ENCODE measurements around the gene TMCC3.

Gene TMCC3

GRCh38 chr12:94671917-94672316 is 21.6 kb upstream of the TMCC3 start:
- DNase-seq: no peak

DNA sequence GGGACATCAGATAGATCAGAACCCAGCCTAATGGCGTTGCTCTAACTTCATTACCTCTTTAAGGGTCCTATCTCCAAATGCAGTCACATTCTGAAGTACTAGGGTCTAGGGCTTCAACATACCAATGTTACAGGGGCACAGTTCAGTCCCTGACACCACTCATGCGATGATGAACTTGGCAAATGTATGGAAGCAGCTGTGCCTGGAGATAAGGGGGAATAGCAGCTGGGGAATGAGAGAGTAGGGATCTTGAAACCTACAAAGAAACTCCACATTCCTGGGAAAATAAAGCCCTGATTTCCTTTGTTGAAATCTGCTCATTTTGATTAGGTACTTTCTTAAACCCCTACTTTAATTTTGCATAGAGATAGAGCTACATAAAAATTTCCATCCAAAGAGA is 20.5 kb upstream of the TMCC3 start:
- no peak for DNase-seq

DNA sequence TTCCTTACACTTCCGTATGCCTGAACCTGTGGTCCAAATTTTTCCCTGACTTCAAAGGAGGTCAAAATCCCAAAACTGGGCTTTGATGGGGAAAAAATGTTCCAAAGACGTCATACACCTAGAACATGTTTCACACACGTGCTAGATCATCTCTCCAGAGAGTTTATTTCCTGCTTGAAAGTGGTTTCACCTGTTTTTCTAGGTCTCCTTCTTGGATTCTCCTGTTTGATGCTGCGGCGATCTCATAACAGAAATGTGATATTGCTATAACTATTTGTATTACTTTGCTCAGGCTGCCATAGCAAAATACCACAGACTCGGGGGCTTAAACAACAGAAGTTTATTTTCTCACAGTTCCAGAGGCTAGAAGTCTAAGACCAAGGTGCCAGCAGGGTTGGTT is 19.7 kb upstream of the TMCC3 start:
- no peak for DNase-seq

DNA sequence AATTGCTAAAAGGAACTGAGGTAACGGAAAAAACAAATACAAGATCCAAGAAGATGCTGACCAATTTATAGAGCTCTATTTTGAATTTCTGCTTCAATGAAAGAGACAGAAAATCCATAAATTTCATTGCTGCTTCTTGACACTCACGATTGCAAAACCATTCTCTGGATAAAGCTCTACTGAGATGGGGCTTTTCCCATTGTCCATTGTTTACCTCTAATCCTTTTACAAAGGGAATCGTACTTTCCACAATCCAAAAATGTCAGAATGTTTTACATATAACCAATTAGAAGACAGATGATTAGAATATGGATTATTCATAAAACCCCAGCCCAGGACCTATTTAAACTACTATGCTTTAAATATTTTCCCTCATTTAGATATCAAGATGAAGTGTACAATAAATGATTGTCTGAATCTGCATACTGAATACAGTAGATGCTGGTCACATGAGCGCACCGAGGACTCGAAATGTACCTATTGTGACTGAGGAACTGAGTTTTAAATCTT is 16.7 kb upstream of the TMCC3 start:
- no peak for DNase-seq

DNA sequence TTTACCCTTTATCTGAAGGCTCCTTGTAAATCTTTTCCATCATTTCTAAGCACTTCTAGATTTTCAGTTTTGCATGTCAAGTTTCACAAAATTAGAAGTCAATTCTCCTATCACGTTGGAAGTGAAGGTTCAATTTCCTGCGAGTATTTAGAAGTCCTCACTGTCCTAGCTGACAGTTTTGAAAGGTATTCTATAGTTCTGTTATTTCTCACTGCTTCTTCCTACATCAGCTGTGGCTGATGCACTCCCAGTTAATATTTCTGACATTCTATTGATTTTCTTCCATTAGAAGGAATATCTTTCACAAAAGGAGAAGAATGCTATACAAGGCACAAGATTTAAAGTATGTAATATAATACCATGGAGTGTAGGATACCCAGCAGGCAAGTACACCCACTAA is 15.8 kb upstream of the TMCC3 start:
- no peak for DNase-seq

DNA sequence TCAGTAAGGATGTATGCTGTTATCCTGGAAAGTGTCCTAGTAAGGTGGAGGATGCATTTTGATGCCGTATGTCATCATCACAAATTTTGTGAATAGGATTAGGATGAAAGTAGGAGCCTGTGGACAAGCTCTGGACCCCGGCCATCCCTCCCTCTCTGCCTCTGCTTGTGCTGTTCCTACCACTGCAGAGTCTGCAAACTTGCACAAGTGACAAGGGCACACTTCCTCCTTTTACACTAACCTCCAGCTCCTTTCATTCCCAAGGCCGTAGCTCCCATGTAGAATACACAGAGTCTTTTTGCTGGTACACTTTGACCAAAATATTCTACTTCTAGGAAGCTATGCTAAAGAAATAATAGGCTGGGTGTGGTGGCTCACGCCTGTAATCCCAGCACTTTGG is 13.3 kb upstream of the TMCC3 start:
- DNase-seq: no peak

DNA sequence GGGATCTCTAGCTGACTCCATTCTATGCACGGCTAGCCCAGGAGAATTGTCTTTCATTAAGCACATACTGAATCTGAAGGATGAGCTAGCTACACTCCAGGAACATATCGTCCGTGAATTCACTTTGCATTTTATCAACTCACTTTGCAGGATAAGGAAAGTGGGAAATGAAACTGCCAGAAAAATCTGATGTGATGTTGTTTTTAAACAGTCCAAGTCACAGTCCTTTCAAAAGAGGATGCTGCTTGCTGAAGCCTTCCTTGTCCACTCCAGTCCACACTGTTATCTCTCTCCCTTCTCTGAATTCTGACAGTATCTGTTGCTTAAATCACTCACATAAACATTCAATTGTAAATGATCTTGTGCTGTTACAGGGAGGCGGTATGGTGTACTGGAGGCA is 12.7 kb upstream of the TMCC3 start:
- no peak for DNase-seq

- DNase-seq: no peak
These were observed 10.1 kb upstream of the TMCC3 start for GRCh38 chr12:94660436-94660835.

- no peak for DNase-seq
These were observed 9.1 kb upstream of the TMCC3 start for GRCh38 chr12:94659346-94659930.

GRCh38 chr12:94658931-94659330 is 8.6 kb upstream of the TMCC3 start:
- no peak for DNase-seq

- DNase-seq: no peak
These were observed 6.2 kb upstream of the TMCC3 start for GRCh38 chr12:94656556-94656955.

- DNase-seq: peak; percentile 29
These were observed 811 bp downstream of the TMCC3 start for GRCh38 chr12:94649349-94650142.

- no peak for DNase-seq
These were observed 1.8 kb downstream of the TMCC3 start for GRCh38 chr12:94648578-94648977.

DNA sequence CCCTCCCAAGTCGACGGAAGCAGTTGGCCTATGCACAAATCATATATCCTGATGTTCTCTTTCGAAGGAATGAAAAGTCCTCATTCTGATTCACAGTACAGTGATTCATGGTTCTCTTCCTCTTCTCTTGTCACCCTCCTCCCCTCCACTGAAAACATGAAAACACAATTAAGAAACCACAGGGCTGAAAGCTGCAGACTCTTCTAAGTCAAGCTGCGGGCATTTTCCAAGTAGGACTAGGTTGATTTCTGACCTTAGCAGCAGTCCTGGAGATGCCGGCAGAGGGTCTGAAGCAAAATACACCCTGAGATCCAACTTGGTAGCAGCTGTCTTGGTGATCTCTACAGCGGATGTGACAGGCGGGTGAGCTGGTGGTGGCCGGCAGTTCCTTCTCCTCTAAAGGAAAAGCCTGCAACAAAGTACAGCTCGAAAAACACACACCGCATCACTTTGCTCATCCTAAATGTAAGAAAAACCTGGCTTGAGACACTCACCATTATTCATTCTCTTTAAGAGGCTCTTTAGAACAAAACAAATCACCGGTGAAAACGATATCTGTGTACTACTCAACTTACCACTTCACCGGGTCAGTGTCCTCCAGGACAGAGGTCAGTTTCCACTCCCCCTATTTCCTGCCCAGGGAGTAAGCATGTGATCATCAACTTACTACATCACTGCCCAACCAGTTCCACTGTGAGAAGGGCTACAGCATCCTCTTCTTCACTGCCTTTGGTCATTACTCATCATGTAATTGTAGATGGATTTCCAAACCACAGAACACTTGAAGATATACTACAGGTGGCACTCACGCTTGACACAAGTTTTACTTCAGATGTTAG is 6.0 kb downstream of the TMCC3 start:
- no peak for DNase-seq

DNA sequence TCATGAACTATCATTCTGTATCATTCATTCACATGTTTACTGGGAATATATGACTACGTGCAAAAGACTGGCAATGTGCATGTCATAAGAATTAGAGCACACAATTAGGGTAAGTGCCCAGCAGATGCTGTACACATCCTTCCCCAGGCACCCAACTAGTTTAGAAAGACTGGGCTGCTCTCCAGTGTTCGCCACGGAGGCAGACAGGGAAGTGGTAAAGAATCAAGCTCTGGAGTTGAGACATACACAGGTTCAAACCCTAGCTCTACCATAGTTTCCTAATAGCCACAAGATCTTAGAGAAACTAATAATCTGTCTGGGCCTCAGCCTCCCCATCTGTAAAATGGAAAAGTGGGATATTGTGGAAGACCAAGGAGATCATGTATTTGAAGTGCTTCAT is 6.8 kb downstream of the TMCC3 start:
- DNase-seq: no peak

DNA sequence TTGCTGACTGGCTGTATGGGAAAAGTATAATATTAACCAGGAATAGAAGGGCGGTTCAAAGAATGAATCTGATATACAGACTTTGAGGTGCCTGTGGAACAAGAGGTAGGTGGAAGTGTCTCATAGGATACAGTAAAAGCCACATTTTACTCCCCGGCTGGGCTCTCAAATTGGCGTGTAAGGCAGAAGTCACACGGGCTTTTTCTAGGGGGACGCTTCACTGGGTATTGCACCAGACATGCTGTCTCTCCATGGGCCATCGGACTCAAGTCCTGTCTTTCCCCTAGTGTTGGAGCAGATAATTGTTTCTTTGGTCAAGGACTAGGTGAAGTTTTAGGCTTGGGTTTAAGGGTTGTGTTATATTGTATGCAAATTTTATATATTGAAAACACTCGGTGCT is 9.1 kb downstream of the TMCC3 start:
- DNase-seq: no peak

DNA sequence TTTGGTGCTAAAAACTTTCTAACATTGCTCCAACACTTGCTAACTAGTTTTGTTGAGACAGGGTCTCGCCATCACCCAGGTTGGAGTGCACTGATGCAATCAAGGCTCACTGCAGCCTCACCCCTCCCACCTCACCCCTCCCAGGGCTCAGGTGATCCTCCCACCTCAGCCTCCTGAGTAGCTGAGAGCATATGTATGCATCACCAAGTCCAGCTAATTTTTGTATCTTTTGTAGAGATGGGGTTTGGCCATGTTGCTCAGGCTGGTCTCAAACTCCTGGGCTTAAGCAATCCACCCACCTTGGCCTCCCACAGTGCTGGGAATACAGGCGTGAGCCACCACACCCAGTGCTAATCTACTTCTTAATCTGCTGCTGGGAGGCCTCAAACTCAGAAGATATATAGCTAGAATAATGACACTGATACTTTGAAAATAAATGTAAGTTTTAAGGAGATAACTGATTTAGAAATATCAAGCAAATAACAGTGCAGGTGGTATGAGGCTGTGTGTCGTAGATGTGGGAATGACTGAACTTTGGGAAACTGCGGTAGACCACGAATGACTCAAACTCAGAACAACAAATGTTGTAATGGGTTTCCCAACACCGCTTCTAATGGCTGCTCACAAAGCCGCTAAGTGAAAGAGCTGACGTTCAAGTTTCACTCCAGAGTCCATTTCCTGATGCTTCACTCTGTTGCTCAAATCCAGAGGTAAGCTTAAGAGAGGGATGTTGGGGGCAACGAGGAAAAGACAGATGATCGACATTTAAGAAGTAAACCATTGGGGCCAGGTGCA is 10.0 kb downstream of the TMCC3 start:
- DNase-seq: no peak

DNA sequence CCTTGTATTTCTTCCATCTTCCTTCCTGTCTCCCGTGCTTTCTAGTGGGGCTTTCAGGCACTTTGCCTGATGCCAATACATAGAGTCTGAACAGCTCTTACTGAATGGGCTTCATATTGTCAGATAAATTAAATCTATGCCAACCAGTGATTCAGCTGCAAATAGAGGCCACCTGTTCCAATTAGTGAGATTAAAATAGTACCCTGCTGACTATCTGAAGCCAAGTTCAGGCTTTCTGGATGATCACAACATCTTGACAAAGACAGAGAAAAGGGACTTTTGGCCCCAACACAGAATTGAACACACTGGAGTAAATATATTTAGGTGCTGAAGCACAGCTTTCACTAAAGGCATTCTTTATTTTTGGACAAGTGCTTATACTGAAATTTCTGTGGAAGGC is 11.8 kb downstream of the TMCC3 start:
- no peak for DNase-seq

- DNase-seq: no peak
These were observed 12.8 kb downstream of the TMCC3 start for GRCh38 chr12:94637390-94638113.

- DNase-seq: no peak
These were observed 13.8 kb downstream of the TMCC3 start for GRCh38 chr12:94636462-94637085.

GRCh38 chr12:94634717-94635116 is 15.6 kb downstream of the TMCC3 start:
- no peak for DNase-seq

DNA sequence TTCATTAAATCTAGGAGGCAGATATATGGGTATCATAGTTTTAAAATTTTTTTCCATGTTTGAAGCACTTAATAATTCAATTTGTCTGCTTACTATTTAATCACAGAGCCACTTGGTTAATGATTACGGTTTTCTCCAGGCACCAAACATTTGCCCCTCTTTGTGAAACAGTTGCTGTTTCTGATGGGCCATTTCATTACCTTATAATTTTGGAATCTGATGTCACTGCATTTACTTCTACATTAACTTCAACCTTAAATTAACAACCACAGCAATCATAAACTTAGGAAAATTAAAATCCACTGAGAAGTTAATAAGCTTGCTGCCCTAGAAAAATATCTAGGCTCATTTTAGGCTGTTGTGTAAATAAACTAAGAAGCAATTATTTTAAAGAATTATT is 17.0 kb downstream of the TMCC3 start:
- DNase-seq: no peak
